22Rv1 (cell line): Measurements from ENCODE around the gene SPACDR.

Experiments
- ZFX ChIP-seq: fragments of 450-650 bp; IDR thresholded peaks from 2 replicates; pipeline ENCODE4 v1.6.1; 2017; ENCODE audit warnings: antibody characterized with exemption, borderline replicate concordance
- TF ChIP-seq, protein P1 (sequence below): fragments of 450-650 bp; IDR thresholded peaks from 2 replicates; pipeline ENCODE4 v1.5.1; 2017; ENCODE audit warnings: mild to moderate bottlenecking

DNA sequence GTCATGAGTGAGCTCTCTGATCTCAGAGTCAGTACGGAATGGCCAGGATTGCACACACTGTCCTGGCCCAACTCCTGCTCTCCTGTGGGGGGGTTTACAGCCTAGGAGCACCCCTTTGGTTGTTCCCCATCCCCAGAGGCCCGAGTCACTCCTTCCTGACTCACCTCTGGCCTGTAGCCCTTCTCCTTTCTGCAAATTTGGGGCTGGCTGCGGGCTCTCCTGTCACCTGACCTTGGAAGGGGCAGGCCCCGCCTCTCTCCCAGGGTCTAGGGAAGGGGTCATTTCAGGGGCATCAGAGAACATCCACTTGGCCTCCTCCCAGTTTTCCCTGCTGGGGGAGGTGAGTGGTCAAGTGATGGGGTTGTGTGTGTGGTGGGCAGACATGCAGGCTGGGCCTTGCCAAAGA, 21.4 kb upstream of the SPACDR start:
- TF ChIP-seq, protein P1, sequence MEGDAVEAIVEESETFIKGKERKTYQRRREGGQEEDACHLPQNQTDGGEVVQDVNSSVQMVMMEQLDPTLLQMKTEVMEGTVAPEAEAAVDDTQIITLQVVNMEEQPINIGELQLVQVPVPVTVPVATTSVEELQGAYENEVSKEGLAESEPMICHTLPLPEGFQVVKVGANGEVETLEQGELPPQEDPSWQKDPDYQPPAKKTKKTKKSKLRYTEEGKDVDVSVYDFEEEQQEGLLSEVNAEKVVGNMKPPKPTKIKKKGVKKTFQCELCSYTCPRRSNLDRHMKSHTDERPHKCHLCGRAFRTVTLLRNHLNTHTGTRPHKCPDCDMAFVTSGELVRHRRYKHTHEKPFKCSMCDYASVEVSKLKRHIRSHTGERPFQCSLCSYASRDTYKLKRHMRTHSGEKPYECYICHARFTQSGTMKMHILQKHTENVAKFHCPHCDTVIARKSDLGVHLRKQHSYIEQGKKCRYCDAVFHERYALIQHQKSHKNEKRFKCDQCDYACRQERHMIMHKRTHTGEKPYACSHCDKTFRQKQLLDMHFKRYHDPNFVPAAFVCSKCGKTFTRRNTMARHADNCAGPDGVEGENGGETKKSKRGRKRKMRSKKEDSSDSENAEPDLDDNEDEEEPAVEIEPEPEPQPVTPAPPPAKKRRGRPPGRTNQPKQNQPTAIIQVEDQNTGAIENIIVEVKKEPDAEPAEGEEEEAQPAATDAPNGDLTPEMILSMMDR: no peak
- no peak for TF ChIP-seq ZFX
